ENCODE measurements around the gene CKM.
"Not testable (repeated sequence)": the region's sequence is repeated elsewhere in the genome, so short reads cannot be mapped to it uniquely, and the experiment has no call there.

Gene CKM

DNA sequence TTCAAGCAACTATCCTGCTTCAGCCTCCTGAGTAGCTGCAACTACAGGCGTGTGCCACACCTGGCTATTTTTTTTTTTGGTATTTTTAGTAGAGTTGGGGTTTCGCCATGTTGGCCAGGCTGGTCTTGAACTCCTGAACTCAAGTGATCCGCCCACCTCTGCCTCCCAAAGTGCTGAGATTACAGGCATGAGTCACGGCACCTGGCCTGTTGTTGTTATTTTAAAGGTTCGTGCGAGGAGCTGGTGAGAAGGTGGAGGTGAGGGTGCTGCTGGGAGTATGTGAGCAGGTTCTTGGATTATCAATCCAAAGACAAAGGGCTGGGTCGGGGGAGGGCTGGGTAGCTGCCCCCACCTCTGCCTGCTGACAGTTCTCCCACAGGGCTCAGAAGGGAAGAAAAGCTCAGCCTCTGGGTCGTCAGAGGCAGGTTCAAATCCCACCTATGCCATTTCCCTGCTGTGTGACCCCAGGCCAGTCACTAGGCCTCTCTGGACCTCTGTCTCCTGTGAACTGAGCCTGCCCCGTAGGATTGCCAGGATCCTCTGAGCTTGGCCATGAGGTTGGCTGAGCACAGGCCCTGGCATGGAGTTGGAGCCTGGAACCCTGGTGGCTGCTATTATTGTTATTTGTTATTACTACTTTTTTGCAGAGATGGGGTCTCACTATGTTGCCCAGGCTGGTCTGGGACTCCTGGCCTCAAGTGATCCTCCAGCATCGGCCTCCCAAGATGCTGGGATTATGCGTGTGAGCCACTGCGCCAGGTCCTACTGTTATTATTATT is 1.5 kb downstream of the CKM start:
- no peak for DNase-seq (ENCODE audit: low read depth)

DNA sequence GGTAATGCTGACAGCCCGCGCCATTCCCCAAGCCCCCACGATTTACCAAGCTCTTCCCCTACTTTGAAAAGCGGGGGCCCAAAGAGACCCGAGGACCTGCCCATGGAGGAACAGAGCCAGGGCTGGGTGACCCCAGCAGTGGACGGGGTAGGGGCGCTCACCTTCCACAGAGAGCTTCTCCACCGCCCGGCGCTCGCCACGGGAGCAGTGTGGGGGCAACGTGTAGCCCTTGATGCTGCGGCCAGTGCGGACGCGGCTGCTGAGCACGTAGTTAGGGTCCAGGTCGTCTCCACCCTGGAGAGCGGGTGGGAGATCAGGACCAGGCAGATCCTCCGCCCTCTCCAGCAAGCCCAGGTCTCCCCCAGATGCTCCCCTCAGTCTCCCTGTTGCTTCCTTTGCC is 7.4 kb downstream of the CKM start:
- no peak for DNase-seq (ENCODE audit: low read depth)

DNA sequence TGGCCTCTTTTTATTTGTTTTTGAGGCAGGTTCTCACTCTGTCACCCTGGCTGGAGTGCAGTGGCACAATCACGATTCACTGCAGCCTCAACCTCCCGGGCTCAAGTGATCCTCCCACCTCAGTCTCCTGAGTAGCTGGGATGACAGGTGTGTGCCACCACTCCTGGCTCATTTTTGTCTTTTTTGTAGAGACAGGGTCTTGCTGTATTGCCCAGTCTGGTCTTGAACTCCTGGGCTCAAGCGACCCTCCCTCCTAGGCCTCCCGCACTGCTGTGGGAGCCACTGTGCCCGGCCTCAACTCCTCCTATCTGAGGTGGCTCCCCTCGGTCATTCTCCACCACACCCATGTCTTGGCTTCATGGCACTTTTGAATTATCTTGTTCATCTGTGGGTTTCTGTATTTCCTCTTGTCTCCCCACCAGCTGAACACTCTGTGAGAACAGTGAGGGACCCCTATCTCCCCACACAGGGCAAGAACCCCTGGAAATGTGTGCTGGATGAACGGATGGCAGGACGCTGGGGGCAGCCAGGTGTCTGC is 7.9 kb downstream of the CKM start:
- DNase-seq (ENCODE audit: low read depth), result no peak

DNA sequence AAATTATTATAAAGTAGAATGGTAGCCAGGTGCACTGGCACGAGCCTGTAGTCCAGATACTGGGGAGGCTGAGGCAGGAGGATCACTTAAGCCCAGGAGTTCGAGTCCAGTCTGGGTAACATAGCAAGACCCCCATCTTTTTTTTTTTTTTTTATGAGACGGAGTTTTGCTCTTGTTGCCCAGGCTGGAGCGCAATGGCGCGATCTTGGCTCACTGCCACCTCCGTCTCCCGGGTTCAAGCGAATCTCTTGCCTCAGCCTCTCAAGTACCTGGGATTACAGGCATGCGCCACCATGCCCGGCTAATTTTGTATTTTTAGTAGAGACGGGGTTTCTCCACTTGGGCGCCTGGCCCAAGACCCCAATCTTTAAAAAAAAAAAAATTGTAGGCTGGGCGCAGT is 10.4 kb downstream of the CKM start:
- not testable (repeated sequence) for DNase-seq (ENCODE audit: low read depth)

DNA sequence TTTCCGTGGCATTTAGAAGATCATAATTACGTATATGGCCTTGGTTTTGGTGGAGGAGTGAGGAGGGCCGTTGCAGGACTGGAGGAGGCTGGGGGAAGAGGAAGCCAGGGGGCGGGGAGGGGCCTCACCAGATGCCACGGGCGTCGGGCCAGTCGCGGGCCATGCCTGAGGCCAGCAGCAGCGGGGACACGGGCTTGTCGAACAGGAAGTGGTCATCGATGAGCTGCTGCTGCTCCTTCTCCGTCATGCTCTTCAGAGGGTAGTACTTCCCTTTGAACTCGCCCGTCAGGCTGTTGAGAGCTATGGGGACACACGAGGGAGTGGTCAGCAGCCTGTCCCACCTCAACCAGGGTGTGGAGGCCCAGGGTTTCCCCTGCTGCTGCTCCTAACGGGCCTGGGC is 11.1 kb downstream of the CKM start:
- DNase-seq (ENCODE audit: low read depth), result no peak

DNA sequence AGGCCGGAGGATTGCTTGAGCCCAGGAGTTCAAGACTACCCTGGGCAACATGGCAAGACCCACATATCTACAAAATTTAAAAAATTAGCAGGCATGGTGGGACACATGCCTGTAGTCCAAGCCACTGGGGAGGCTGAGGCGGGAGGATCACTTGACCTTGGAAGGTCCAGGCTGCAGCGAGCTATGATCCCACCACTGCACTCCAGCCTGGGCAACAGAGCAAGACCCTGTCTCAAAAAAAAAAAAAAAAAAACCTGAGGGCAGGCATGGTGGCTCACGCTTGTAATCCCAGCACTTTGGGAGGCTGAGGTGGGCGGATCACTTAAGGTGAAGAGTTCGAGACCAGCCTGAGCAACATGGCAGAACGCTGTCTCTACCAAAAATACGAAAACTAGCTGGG is 13.4 kb downstream of the CKM start:
- DNase-seq (ENCODE audit: low read depth), result not testable (repeated sequence)

DNA sequence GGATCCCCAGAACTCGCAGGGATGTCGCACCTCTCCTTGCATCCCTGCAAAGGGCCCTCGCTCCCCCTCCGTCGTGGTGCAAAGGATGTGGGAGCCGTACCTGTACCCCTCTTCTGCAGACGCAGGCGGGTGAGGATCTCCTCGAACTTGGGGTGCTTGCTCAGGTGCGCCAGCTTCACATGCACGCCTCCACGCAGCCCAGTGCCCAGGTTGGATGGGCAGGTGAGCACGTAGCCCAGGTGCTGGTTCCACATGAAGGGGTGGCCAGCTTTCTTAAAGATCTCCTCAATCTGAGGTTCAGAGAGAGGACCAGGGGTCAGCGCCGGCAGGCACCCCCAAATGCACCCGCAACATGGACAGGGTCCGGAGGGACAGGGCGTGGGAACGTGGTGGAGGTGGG is 15.3 kb downstream of the CKM start:
- DNase-seq (ENCODE audit: low read depth), result no peak

DNA sequence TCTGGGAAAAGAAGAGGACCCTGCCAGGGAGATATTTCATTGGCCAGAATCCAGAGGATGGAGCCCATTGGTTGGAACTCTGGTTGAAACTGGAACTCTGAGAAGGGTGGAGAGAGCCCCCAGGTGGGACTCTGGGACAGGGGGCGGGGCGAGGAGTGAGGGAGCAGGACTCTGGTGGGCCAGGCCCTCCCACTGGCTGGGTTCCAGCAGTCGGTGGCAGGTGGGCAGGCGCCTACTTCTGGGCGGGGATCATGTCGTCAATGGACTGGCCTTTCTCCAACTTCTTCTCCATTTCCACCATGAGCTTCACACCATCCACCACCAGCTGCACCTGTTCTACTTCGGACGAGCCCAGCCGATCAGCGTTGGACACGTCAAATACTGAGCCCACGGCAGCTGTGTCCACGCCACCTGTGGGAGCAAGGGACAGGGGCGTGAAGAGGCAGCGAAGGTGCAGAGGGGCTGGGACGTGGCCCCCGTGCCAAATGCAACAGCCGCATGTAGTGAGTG is 16.1 kb downstream of the CKM start:
- no peak for DNase-seq (ENCODE audit: low read depth)

DNA sequence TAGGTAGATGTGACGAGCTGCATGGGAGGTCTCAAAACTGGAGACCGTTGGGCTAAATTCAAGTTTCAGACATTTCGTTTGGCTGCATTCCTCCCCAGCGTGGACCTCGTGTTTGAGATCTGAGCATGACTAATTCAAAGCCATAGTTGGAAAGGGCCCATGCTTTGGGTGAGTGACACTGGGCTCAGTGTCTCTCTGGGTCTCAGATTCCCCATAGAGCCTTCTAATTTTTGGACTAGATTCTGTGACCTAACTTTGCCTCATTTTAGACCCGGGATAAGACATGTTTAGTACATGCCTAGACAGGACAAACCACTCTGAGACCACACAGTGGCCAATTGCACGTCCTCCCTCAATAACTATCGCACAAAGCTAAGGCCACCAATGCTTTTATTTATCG is 16.6 kb downstream of the CKM start:
- no peak for DNase-seq (ENCODE audit: low read depth)

DNA sequence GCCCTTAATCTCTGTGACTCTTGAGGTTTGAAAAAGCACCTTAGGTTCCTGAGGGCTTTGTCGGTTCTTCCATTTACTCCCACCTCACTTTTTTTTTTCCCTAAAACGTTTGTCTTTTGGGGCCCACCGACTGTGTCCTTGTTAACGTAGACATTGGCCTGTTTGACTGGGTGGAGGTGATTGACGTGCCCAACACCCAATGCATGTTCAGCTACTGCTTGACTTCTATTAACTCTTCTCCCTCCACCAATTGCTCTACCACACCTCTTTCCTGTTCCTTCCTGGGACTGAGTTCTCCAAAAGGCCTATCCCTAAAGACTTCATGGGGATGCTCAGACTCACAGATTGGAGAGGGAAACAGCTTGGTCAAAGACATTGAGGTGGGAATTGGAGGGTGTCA is 17.3 kb downstream of the CKM start:
- no peak for DNase-seq (ENCODE audit: low read depth)

DNA sequence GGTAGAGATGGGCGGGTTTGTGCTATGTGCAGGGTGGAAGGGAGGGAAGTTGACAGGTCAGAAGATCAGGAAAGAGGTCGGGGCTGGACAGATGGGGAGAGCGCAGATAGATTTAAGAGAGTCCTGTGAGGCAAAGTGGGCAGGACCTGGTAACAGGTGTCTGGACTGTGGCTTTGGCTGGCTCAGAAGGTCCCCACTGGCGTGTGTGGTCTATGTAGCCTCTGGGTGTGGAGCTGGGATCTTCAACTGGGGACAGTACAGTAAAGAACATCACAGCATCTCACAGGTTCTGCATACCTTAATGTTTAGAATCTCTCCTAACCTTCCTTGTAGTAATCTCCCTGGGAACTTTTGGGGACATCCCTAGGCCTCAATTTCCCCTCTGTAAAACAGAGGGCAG is 17.7 kb downstream of the CKM start:
- no peak for DNase-seq (ENCODE audit: low read depth)

DNA sequence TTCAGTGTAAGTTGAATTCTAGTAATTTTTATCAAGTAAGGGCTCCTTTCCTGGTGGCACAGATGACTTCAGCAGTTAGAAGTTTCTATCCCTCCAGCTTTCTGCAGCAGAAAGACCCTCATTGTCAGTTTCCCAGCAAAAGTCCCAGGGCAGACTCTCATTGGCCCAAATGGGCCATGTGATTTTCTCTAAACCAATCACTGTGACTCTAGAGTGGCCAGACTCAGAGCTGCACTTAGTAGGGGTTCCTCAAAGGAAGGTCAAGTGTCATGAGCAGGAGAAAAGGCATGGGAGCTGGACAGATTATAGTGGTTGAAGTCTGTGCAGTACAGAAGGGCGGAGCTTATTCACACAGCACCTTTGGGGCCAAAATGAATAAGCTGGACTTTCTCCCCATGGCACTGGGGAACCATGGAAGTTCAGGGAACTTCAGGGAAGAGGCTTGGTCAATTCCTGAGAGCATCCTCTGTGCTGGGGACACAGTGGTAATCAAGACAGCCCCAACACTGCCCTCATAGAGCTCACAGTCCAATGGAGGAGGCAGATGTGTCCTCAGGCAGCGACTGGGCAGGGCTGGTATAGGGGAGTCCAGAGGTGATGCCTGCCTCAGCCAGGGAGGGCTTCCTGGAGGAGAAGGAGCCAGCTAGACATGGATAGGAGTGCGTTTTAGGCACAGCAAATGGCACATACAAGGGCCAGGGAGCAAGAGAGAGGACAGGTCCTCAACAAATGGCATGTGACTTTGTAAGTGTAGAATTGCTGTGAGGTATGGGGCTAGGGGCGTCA is 18.3 kb downstream of the CKM start:
- no peak for DNase-seq (ENCODE audit: low read depth)

DNA sequence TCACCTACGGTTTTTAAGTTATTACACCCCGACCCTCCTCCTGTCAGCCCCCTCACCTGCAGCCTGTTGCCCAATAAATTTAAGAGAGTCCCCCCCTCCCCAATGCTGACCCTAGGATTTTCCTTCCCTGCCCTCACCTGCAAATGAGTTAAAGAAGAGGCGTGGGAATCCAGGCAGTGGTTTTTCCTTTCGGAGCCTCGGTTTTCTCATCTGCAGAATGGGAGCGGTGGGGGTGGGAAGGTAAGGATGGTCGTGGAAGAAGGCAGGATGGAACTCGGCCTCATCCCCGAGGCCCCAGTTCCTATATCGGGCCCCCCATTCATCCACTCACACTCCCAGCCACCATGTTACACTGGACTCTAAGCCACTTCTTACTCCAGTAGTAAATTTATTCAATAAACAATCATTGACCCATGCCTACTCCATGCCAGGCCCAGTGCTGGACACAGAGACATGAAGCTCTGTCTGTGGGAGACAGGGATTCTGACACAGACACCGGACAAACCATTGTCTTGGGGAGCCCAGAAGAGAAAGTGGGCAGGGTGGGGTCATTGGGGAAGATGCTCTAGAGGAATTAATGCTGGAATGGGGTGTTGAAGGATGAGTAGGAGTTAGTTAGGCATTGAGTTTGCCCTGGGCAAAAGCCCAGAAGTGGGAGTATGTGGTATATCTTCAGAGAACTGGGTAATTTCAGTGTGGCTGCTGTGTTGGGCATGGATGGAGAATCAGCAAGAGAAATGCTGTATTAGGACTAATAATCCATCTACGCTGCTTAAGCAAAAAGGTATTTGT is 19.2 kb downstream of the CKM start:
- no peak for DNase-seq (ENCODE audit: low read depth)

DNA sequence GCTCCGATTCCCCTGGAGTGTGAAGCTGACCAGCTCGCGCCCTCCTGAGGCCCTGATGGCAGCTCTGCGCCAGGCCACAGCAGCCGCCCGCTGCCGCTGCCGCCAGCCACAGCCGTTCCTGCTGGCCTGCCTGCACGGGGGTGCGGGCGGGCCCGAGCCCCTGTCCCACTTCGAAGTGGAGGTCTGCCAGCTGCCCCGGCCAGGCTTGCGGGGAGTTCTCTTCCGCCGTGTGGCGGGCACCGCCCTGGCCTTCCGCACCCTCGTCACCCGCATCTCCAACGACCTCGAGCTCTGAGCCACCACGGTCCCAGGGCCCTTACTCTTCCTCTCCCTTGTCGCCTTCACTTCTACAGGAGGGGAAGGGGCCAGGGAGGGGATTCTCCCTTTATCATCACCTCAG is 20.3 kb downstream of the CKM start:
- DNase-seq (ENCODE audit: low read depth), result no peak

DNA sequence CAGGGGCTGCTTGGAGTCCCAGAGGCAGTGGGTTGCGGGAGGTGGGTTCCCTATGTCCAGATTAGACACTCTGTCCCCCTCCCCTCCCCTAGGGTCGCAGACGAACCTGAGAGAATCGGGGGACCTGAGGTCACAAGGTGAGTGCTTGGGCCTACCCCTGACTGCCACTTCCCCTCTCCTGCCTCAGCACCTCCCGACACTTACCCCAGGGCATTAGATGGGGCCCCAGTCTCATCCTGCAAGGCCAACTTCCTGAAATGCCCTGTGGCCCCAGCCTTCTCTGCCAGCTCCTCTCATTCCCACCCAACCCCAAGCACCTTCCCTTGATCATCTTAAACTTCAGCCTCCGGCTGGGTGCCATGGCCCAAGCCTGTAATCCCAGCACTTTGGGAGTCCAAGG is 23.0 kb downstream of the CKM start:
- no peak for DNase-seq (ENCODE audit: low read depth)

DNA sequence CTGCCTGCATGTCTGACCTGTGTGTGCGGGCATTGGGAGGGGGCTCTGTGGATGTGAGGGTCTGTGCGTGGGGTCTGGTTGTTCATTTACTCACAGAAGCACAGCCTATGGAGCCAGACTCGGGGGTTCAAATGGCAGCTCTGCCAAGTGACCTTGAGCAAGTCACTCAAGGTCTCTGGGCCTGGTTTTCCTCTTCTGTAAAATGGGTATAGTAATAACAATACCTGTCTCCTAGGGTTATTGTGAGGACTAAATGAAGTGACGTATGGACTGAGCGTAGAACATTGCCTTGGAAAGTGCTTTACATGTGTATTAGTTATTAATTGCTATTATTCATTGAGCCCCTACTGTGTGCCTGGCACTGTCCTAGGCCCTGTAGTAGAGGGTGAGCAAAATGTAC is 24.4 kb downstream of the CKM start:
- no peak for DNase-seq (ENCODE audit: low read depth)

DNA sequence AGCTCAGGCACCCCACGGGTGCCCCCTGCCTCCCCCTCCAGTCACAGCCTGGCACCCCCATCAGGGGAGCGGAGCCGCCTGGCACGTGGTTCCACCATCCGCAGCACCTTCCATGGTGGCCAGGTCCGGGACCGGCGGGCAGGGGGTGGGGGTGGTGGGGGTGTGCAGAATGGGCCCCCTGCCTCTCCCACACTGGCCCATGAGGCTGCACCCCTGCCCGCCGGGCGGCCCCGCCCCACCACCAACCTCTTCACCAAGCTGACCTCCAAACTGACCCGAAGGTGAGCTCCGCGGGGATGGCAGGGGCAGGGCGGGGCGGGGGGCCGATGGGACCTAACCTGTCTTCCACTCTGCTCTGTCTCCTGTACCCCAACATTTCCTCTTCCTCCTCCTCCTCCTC is 25.0 kb downstream of the CKM start:
- no peak for DNase-seq (ENCODE audit: low read depth)

DNA sequence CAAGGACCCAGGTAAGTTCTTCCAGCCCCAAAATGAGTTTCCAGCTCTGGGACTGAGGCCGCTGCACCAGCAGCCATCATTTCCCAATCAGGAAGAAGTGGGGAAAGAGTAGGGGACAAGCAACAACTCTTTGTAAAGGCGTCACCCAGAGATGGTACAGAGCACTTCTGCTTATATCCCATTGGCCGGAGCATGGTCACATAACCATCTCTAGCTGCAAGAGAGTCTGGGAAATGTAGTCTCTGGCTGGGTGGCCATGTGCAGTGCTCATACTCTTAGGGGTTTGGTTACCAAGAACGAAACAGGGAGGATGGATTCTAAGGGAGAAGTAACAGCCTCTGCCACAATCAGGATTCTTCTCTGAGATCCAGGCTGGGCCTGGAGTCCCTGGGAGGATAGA is 26.3 kb downstream of the CKM start:
- DNase-seq (ENCODE audit: low read depth), result no peak

DNA sequence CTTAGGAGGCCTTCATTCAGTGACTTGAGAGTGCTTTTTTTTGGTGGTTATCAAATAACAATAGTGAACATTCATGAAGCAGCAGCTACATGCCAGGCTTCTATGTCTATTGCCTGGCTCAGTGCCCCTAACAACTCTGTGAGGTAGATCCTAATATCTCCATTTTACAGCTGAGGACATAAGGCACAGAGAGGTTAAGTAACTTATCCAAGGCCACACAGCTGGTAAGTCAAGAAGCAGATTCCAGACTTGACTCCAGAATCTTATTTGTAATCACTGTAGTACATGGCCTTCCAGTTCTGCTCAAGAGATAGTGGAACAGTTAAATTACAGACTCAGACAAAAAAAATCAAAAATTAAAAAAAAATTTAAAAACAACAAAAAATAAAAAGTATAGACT is 26.8 kb downstream of the CKM start:
- DNase-seq (ENCODE audit: low read depth), result no peak

DNA sequence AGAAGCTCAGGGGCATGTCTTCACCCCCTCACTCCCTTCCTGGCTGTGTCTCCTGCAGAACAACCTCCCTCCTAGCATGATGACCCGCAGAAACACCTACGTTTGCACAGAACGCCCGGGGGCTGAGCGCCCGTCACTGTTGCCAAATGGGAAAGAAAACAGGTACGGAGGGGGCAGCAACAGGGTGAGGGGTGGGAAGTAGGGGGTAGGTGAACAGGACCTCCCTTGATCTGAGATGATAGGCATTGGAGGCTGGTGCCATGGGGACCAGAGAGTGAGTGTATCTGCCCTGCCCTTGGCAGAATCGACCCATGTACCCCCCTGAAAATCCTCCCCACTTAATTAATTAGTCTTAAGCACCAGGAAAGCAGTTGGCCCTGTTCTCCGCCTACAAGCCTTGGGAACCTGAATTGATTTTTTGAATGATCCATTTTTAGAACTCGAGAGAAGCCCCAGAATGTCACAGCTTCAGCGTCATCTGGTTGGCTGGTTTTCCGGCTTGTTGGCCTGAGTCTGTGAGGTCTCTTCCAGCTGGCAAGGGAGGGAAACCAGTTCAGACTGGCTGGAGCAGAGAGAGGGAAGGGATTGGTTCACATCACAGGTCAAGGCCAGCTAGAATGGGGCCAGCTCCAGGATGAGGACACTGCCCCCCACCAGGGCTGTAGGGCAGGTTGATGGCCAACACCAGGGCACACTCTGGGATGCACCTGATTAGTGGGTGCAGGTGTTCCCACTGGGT is 28.2 kb downstream of the CKM start:
- DNase-seq (ENCODE audit: low read depth), result no peak

DNA sequence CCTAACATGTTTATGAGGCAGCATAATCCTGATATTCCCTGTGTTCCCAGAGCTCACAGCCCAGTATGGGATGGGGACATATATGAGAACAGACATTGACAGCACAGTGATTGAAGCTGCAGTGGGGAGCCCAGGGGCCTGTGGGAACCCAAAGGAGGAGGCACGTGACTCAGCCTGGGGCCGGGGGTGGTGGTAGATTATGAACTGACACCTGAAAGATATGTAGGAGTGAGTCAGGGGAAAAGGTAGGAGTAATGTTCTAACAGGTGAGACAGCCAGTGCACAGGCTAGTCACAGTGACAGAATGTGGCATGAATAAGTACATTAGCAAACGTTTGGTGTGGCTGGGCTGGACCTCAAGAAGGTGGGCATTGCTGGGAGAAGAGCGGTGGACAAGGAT is 29.0 kb downstream of the CKM start:
- DNase-seq (ENCODE audit: low read depth), result no peak

DNA sequence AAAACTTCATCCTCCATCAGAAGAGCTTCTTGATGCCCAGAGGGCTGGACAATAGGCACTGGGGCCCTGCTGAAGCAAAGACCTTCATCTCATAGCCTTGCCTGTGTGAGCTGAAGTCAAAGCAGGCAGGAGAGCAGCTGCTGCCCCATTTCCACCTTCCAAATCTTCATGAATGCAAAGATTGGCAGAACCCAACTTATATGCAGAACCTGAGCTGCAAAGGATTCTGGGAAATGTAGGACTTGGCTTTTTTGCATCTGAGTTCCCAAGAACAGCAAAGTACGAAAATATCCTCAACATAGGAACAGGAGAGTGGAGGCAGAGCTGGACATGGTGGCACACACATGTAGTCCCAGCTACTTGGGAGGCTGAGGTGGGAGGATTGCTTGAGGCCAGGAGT is 30.8 kb downstream of the CKM start:
- no peak for DNase-seq (ENCODE audit: low read depth)
